Loucy (cell line): Measurements from ENCODE around the gene NPEPL1.

Source experiments
- EZH2phosphoT487 ChIP-seq: fragments of 200-600 bp; IDR thresholded peaks from 2 replicates; pipeline ENCODE4 v1.6.1; 2018; ENCODE audit warnings: antibody characterized with exemption, mild to moderate bottlenecking, moderate library complexity, borderline replicate concordance
- TF ChIP-seq, protein P1 (sequence below): fragments of 200-600 bp; sonication (generic); conservative IDR thresholded peaks from 2 replicates; pipeline ENCODE4 v1.5.1; 2014; ENCODE audit warnings: mild to moderate bottlenecking, antibody characterized with exemption, low read length

DNA sequence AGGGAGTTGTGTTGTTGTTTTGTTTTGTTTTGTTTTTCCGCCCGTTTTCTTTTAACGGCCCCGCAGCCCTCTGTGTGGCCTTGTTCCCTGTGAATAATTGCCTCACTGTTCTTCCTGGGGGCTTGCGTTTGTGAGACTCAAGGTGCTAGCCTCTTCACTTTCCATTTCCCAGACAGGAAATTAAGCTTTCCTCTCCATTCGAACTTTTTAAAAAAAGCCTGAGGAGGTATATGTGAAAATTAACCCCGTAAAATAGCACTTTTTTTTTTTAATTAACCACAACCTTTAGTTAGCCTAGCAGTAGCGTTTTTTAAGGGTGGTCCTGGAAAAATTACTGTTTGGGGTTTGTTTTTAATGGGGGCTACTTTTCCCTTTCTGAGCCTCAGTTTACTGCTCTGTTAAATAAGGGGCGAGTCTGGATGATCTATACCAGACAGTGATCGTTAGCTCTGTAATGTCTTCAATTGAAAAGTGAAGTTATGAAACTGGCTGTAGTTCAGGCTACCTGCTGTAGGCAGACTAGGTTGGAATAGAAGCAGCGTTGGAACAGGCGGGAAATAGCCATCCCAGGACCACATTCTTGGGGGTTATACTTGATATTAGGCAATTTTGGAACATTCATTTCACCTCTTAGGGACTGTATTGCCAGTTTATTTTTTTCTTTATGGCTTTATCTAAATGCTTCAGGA is 39.9 kb upstream of the NPEPL1 start:
- TF ChIP-seq, protein P1, sequence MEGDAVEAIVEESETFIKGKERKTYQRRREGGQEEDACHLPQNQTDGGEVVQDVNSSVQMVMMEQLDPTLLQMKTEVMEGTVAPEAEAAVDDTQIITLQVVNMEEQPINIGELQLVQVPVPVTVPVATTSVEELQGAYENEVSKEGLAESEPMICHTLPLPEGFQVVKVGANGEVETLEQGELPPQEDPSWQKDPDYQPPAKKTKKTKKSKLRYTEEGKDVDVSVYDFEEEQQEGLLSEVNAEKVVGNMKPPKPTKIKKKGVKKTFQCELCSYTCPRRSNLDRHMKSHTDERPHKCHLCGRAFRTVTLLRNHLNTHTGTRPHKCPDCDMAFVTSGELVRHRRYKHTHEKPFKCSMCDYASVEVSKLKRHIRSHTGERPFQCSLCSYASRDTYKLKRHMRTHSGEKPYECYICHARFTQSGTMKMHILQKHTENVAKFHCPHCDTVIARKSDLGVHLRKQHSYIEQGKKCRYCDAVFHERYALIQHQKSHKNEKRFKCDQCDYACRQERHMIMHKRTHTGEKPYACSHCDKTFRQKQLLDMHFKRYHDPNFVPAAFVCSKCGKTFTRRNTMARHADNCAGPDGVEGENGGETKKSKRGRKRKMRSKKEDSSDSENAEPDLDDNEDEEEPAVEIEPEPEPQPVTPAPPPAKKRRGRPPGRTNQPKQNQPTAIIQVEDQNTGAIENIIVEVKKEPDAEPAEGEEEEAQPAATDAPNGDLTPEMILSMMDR = no peak
- TF ChIP-seq EZH2phosphoT487 = no peak
